ENCODE results near the gene MPG.

- TF ChIP-seq, protein P1, sequence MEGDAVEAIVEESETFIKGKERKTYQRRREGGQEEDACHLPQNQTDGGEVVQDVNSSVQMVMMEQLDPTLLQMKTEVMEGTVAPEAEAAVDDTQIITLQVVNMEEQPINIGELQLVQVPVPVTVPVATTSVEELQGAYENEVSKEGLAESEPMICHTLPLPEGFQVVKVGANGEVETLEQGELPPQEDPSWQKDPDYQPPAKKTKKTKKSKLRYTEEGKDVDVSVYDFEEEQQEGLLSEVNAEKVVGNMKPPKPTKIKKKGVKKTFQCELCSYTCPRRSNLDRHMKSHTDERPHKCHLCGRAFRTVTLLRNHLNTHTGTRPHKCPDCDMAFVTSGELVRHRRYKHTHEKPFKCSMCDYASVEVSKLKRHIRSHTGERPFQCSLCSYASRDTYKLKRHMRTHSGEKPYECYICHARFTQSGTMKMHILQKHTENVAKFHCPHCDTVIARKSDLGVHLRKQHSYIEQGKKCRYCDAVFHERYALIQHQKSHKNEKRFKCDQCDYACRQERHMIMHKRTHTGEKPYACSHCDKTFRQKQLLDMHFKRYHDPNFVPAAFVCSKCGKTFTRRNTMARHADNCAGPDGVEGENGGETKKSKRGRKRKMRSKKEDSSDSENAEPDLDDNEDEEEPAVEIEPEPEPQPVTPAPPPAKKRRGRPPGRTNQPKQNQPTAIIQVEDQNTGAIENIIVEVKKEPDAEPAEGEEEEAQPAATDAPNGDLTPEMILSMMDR (conservative IDR thresholded peaks at IDR 0.05; ENCODE audit: low read length): no peak
- TF ChIP-seq EZH2phosphoT487 (IDR thresholded peaks at IDR 0.05; ENCODE audit: borderline replicate concordance, low read depth, low read length): no peak
Measured at GRCh38 chr16:104355-104754, 26.3 kb downstream of the MPG start.
